Measurements from ENCODE around the gene JAKMIP1.

Gene JAKMIP1

DNA sequence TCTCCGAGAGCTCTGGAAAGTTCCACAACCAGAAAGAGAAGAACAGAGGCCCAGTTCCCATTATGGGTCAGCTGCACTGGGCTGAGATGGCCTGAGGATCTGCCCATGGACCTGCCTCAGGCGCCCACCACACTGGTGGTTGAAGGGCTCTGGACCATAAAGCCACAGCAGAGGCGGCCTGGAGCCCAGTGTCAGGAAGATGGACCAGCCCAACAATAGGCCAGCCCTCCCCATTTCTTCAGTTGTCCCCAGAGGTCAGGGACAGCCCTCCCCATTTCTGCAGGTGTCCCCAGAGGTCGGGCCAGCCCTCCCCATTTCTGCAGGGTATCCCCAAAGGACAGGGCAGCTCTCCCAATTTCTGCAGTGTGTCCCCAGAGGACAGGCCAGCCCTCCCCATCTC, 144.9 kb downstream of the JAKMIP1 start:
- no peak for DNase-seq (ENCODE audit: low read depth)
- no peak overlapping the region for H3K4me3 ChIP-seq (ENCODE audit: low read depth, low read length)

DNA sequence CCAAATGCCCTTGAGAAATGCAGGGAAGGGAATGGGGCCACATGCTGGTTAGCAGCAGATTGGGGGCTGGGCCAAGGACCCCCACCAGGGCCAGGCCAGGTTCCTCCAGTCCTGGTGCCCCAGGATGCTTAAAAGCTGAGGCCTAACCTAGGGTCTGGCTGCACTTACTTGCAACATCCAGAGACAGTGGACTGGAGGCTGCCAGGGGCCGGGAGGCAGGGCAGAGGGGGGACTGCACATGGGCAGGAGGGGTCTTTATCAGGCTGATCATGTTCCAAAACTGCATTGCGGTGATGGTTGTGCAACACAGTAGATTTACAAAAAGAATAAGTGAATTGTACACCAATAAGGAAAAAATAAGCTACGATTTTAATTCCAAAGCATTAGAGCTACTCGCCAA, 145.3 kb downstream of the JAKMIP1 start:
- DNase-seq (ENCODE audit: low read depth), result no peak

DNA sequence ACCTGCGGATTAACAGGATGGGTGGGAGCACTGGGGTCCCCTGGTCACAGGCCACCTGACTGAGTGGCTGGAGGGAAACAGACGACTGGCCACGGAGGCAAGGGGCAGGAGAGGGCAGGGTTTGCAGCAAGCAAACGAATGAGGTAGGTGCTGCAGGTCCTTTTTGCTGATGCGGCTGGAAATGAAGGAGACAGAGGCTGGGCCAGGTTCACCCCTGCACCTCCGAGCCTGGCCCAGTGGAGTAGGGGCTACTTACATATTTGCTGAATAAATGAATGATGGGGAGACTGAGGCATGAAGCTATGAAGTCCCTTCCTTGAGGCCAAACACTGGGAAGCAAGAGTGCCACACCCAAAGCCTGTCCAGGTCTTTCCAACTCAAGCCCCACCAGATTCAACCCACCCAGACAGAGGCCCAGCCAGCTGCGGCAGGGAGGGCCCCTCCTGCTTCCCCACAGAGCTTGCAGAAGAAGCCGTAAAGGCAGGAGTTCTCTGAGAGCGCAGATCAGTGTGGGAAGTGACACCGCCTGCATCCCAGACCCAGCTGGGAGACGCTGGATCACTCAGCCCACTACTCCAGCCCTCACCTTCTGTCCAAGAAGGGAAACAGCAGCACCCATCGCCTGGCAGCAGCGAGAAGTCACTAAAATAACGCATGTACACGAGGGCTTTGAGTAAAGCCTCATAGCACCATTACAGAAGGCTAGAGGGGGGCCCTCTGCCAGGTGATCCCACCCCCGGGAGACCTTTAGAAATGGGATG, 146.0 kb downstream of the JAKMIP1 start:
- no peak for DNase-seq (ENCODE audit: low read depth)
- H3K4me3 ChIP-seq (ENCODE audit: low read depth, low read length), result no peak overlapping the region

More for the DNA sequence above, 145.3 kb downstream of the JAKMIP1 start:
- H3K4me3 ChIP-seq (ENCODE audit: low read depth, low read length), result no peak overlapping the region

DNA sequence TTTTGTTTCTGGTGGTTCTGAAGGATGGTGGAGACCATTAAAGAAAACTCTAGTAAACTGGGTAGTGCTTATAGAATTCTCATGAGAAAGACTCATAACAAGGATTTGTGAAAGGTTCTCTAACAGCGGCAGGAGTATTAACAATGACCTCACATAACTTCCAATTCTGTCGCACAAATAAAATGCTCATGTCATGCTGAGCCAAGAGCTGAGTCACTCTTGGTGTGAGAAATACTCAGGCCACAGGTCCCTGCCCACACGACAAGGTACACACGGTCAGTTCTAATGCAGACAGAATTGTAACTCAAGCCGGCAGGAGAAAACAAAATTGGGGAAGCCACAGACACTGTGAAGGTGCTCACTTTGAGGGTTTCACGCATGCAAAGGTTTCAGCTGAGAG, 147.7 kb downstream of the JAKMIP1 start:
- H3K4me3 ChIP-seq (ENCODE audit: low read depth, low read length), result no peak overlapping the region
- DNase-seq (ENCODE audit: low read depth), result no peak

DNA sequence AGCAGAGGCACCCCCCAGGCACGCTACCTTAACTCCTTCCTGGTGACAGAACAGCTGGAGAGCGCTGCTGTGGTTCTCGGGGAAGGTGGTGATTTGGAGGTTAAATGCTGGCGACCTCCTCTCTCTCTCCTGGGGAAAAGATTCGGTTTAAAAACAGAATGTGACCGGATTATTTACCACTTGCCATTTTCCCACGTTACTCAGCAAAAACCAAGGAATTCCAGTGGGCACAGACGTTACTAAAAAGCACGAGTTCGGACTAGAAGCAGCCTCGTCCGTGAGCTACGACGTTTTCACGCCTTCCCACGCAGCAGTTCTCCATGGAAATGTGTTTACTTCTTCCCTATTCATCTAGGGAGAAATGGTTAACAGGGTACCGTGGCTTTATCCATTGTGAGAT, 149.8 kb downstream of the JAKMIP1 start:
- no peak overlapping the region for H3K4me3 ChIP-seq (ENCODE audit: low read depth, low read length)
- no peak for DNase-seq (ENCODE audit: low read depth)

DNA sequence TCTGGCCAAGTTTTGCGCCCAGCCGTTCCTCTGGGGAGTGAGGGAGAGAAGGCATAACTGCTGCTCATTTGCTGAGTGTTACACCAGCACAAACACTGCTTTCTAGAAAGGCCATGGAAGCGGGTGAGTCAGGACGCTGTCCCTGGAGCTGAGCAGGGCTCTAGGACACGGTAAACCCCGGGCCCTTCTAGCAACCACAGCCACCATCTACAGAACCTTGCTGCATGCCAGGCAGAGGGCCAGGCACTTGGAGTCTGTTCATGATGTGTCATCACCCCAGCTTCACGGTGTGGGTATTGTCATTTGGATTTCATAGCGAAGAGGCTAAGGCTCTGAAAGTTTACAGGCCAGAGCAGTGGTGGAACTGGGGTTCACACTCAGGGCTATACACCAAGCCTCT, 150.4 kb downstream of the JAKMIP1 start:
- H3K4me3 ChIP-seq (ENCODE audit: low read depth, low read length), result no peak overlapping the region
- DNase-seq (ENCODE audit: low read depth), result no peak

DNA sequence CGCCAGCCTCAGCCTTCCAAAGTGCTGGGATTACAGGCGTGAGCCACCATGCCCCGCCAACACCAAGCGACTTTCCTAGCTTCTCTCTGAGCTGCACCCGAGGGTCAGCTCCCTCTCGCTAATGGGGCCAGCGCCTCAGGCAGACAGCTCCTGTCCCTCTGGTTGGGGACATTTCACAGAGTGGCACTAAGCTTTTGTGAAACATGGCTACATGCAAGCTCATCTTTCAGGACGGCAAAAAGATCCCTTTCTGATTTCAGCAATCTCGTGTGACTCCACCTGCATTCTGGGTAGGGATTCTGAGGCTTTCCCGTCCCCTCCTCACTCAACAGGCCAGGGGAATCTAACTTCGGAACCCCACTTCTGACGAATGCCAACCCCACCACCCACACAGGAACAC, 151.1 kb downstream of the JAKMIP1 start:
- H3K4me3 ChIP-seq (ENCODE audit: low read depth, low read length), result no peak overlapping the region
- no peak for DNase-seq (ENCODE audit: low read depth)

DNA sequence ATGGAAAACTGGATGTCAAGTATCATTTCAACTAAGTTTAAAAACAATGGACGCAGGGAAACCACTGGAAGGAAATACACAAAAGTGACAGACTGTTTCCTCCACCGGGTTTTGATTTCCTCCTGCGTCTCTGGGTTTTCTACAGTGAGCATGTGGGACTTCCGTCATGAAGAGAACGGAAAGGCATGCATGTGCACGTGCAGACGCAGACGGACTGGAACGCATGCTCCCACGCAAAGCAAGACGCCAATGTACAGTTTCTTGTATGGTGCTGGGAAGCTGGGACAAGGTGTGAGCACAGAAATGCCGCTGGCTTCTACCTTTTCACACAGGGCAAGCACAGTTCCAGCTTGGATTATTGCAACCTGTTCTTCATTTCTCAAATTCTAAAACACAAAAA, 151.8 kb downstream of the JAKMIP1 start:
- DNase-seq (ENCODE audit: low read depth), result no peak
- H3K4me3 ChIP-seq (ENCODE audit: low read depth, low read length), result no peak overlapping the region

DNA sequence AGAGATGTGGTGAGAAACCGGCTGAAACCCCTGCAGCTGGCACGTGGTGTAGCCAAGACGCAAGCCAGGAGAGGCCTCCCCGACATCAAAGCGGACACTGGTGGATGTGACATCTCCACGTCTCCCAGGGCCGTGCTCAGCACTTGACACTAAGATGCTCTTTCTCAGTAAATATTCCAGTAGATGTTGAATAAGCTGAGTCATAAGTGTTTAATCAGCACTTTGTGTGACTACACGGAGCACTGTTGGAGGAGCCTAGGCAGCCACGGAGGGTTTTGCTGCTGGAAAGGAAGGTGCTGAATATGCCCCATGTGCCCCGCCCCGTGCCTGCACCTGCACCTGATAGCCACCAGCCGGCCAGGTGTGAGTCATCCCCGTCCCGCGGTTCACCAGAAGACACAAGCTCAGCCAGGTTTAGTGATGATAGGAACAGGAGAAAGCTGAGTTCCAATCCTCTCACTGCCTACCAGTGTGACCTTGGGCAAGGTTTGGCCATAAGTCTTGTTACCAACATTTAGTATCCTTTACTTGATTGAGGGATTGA, 153.1 kb downstream of the JAKMIP1 start:
- DNase-seq (ENCODE audit: low read depth), result no peak
- H3K4me3 ChIP-seq (ENCODE audit: low read depth, low read length), result no peak overlapping the region

DNA sequence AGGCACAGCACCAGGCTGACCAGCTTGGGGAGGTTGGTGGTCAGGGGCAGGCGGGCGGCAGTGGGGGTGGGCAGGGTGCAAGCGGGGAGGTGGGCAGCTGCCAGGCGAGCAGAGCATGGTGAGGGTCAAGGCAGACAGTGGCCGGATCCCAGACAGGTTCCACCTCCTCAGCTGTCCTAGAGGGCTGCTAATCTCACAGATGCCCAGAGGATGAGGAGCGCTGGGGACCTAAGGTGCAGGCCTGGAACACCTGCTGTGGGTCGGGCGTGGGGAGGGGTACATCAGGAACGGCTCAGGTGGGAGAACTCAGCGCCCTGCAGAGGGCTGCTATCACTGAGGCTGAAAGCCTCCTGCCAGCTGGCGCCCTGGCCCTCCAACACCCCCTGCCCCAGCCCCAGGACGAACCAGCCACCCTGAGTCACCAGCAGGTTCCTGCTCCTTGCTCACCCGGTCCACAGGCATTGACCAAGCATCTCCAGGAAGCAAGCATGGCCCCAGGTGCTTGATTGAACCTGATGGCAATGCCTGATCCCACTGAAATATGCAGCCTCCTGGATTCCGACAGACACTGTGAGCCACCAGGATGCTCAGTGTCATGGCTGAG, 153.7 kb downstream of the JAKMIP1 start:
- no peak overlapping the region for H3K4me3 ChIP-seq (ENCODE audit: low read depth, low read length)
- DNase-seq (ENCODE audit: low read depth), result no peak

DNA sequence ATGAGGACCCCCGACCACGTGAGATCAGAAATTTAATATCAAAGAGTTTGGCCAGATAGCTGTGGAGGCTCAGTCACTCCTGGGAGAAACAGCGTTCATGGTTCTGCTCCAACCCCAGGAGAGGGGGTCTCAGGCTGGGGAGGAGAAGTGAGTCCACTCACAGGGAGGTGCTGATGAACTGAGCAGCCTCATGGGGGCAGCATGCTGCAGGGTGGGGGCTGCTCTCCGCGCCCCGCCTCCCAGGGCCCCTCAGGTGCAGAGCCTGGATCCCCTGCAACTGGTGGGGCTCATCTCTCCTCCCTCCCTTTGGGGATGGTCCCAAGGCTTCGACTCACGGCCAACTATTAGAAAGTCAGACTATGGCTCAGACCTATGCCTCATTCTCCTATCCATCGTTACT, 155.5 kb downstream of the JAKMIP1 start:
- H3K4me3 ChIP-seq (ENCODE audit: low read depth, low read length), result no peak overlapping the region
- DNase-seq (ENCODE audit: low read depth), result no peak

DNA sequence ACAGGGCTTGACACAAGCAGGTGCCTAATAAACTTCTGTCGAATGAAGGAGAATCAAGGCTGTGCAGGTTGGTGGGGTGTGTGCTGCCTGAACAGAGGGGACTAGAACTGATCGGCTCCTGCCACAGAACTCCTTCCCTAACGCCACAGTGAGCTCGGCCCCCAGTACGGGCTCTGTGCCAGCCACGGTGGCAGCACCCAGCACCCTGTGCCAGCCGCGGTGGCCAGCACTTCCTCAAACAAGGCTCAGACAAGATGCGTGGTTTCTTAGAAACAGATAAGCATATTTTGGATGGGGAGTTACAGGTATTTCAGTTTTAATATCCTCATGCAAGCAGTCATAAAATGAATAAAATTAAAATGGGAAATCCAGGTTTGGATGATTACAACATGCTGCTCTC, 156.1 kb downstream of the JAKMIP1 start:
- DNase-seq (ENCODE audit: low read depth), result no peak
- no peak overlapping the region for H3K4me3 ChIP-seq (ENCODE audit: low read depth, low read length)

DNA sequence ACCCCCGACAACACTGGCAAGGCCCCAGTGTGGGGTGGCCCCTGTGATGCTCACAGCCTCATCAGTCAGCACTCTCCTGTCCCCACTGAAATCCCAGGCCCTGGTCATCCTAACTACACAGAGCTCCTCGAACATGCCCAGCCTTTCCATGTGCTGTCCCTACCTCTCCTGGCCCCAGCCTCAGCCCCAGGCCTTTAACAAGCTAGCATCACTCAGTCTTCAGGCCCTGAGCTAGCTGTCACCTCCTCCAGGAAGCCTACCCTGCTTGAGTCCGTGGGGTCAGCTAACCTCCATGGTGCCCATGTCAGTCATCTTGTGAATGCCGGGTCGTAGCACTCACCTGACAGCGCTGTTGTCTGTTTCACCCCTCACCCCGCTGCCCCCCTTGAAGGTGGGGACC, 156.5 kb downstream of the JAKMIP1 start:
- no peak overlapping the region for H3K4me3 ChIP-seq (ENCODE audit: low read depth, low read length)
- DNase-seq (ENCODE audit: low read depth), result no peak

DNA sequence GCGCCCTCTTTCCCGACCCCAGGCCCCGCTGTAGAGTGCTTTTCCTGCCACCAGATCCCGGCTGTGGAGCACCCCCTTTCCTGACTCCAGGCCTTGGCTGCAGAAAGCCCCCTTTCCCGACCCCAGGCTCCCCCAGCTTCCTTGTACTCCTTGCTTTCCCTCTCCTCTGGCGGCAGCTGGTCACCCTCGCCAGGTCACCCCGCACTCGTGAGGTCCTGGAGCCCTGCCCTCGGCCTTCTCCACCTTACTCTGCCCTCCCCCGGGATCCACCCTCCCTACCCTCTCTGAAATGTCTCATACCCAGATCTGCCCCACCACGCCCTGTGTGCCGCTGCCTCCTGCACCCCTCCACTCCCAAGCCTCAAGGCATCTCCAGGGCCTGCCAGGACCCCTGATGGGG, 157.2 kb downstream of the JAKMIP1 start:
- DNase-seq (ENCODE audit: low read depth), result no peak
- no peak overlapping the region for H3K4me3 ChIP-seq (ENCODE audit: low read depth, low read length)

DNA sequence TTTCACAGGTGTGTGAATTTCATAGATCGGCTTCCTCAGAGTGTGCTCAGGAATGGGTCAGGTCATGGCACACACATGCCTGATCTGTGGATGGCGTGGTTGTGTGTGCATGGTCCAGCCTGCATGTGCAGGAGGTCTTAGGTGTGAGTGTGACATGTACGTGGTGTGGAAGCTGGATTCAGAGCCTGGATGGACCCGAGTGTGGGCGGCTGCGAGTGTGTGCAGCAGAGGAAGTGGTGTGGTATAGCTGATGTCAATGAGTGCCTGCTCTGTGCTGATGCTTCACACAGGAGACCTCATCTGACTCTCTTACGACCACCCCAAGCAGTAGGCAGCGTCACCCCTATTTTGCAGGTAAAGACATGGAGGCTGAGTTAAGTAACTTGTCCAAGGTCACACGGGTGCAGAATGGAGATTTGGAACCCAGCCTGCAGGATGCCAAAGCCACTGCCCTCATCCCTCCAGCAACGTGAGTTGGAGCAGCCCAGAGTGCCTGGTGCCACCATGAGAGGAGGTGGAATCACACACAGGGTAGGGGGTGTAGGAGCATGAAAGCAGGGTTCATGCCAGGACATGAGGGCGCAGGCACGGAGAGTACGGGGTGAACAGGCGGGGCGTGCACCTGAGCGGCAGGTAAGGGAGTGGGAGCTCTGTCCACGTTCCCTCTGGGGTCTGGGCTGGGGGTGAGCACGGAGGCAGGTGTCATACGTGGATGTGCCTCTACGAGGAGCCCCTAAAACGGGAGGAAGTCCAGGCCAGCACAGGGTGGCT, 157.9 kb downstream of the JAKMIP1 start:
- DNase-seq (ENCODE audit: low read depth), result no peak
- no peak overlapping the region for H3K4me3 ChIP-seq (ENCODE audit: low read depth, low read length)

DNA sequence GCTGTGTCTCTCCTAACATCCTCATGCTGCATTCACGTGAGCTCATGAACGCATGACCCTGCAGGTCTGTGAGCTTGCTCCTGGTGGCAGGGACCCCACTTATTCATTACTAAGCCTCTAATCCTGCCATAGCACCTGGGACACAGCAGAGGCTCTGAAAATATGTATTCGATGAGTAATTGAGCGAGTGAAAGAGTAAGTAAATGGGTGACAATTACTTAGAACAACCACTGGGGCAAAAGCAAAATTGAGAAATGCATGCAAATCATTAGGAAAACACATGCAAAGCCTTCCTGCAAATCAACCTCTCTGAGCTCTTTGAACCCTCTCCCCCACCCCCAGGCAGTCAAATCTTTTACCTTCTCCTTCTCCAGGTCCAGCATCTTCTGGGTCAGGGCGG, 158.5 kb downstream of the JAKMIP1 start:
- DNase-seq (ENCODE audit: low read depth), result no peak
- H3K4me3 ChIP-seq (ENCODE audit: low read depth, low read length), result no peak overlapping the region

DNA sequence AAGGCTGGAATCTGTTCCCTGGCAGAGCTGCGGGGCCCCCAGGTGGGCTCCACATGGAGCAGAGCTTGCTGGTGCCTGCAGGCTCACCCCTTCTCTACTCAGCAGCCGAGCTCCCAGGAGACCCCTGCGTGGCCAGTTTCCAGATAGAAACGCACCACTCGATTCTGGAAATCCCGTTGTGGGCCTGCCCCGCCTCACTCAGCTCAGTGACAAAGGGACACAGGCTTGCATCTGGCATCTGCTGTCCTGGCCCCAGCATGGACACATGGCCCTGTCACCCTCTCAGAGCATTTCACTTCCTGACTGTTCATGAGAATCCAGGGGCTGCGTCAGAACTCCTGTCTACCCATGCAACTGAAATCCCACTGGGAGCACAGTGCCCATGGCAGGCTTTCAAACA, 161.6 kb downstream of the JAKMIP1 start:
- H3K4me3 ChIP-seq (ENCODE audit: low read depth, low read length), result no peak overlapping the region
- no peak for DNase-seq (ENCODE audit: low read depth)

DNA sequence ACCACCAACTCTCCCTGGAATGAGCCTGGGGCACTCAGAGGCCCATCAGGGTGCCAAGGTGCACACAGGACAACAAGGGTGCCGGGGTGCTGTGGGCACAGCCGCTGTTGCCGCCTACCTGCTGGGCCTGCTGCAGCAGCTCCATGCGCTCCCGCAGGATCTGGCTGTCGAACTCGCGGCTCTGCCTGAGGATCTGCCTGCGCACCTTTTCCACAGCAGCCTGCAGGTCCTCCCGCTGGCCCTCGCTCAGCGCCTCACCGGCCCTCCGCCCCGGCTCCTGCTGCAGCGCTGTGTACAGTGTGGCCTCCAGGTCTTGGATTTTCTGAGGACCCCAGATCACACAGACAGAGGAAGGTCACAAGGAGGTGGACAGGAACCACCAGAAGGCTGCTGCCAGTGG, 164.6 kb downstream of the JAKMIP1 start:
- no peak for DNase-seq (ENCODE audit: low read depth)
- H3K4me3 ChIP-seq (ENCODE audit: low read depth, low read length), result no peak overlapping the region

DNA sequence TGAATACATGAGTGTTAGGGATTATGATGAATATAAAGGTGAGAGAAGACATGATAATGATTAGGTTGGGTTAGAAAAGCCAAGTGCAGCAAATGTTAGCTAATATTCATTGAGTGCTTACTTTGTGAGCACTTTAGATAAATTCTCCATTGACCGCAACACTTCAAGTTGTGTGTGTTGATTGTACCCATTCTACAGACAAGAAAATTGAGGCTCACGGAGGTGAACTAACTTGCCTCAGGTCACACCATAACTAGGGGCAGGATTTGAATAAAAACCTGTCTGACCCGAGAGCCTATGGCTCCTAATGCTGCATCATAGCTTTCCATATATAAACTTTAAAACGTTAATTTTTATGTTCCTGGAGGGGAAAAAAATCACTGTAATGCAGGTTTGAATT, 167.0 kb downstream of the JAKMIP1 start:
- DNase-seq (ENCODE audit: low read depth), result no peak
- no peak overlapping the region for H3K4me3 ChIP-seq (ENCODE audit: low read depth, low read length)

Data from skeletal muscle cell (primary cell).